IMR-90 (cell line): ENCODE results near the gene RABEP2. TPM values are rescaled to one million over a fixed set of nuclear protein-coding genes. Genes with fewer than 3 reads are reported as not detected.

Experiments used
- ATAC-seq: fragments of 200-7000 bp; cut with Tn5 transposase; 2 replicates; pipeline ENCODE4 v1.9.1; 2020; ENCODE audit warnings: low read depth, mild to moderate bottlenecking, moderate library complexity
- BruUV-seq: library from RNA; stranded (reverse); fragments of 400-500 nt; replicated peaks from 2 replicates; lab custom pipeline; 2021; lab: Mats Ljungman, UMichigan
- CTCF ChIA-PET: fragments of 300-600 bp; formaldehyde crosslinking; extraction: SDS; loops from one replicate; lab custom pipeline; 2021; ENCODE audit warnings: antibody characterized with exemption; lab: Yijun Ruan, JAX
- POLR2A ChIA-PET: fragments of 300-600 bp; sonication (Branson Sonifier 250); formaldehyde crosslinking; loops from one replicate; lab custom pipeline; 2022; ENCODE audit warnings: antibody characterized with exemption; ENCODE audit not compliant: unreplicated experiment; lab: Charles Lee
- DNase-seq: peaks from one replicate; pipeline ENCODE4 v3.0.0; 2013
- H2AFZ ChIP-seq: replicated peaks from 2 replicates; pipeline ENCODE3; 2013; ENCODE audit warnings: low read length, mild to moderate bottlenecking; ENCODE audit not compliant: poor library complexity
- H2AK5ac ChIP-seq: 2 replicates; pipeline ENCODE4 v1.6.1; 2013; ENCODE audit warnings: low read depth, low read length, inconsistent platforms
- H2AK9ac ChIP-seq: replicated peaks from 2 replicates; pipeline ENCODE3; 2013; ENCODE audit warnings: mild to moderate bottlenecking, low read depth, low read length, moderate library complexity; ENCODE audit not compliant: poor library complexity
- H2BK120ac ChIP-seq: 2 replicates; pipeline ENCODE4 v1.6.1; 2013; ENCODE audit warnings: low read depth, low read length, inconsistent platforms
- H2BK15ac ChIP-seq: 3 replicates; pipeline ENCODE4 v1.6.1; 2013; ENCODE audit warnings: low read depth, low read length, inconsistent platforms
- H2BK20ac ChIP-seq: 2 replicates; pipeline ENCODE4 v1.6.1; 2013; ENCODE audit warnings: low read depth, mild to moderate bottlenecking, inconsistent platforms, low read length, moderate library complexity
- H2BK5ac ChIP-seq: 2 replicates; pipeline ENCODE4 v1.6.1; 2013; ENCODE audit warnings: mild to moderate bottlenecking, low read depth, low read length, inconsistent platforms; ENCODE audit not compliant: poor library complexity, severe bottlenecking
- H3K14ac ChIP-seq: replicated peaks from 2 replicates; pipeline ENCODE4 v1.6.1; 2013; ENCODE audit warnings: low read depth, low read length, inconsistent platforms
- H3K18ac ChIP-seq: 2 replicates; pipeline ENCODE4 v1.6.1; 2013; ENCODE audit warnings: low read depth, low read length, control low read depth
- H3K23ac ChIP-seq: 2 replicates; pipeline ENCODE4 v1.6.1; 2013; ENCODE audit warnings: low read depth, low read length, inconsistent platforms
- H3K27ac ChIP-seq: 2 replicates; pipeline ENCODE4 v1.5.1; 2013; ENCODE audit warnings: mild to moderate bottlenecking, control low read depth, low read length; ENCODE audit not compliant: insufficient read depth
- H3K27me3 ChIP-seq: 2 replicates; pipeline ENCODE4 v1.6.1; 2013; ENCODE audit warnings: low read length; ENCODE audit not compliant: control insufficient read depth, insufficient read depth
- H3K36me3 ChIP-seq: 2 replicates; pipeline ENCODE4 v1.6.1; 2013; ENCODE audit warnings: low read length, mixed read lengths; ENCODE audit not compliant: control insufficient read depth, insufficient read depth
- H3K4ac ChIP-seq: 2 replicates; pipeline ENCODE4 v1.6.1; 2013; ENCODE audit warnings: low read depth, low read length, inconsistent platforms
- H3K4me1 ChIP-seq: 2 replicates; pipeline ENCODE4 v1.6.1; 2013; ENCODE audit warnings: low read length, mixed read lengths; ENCODE audit not compliant: control insufficient read depth, insufficient read depth
- H3K4me2 ChIP-seq: 2 replicates; pipeline ENCODE4 v1.6.1; 2013; ENCODE audit warnings: low read depth, mild to moderate bottlenecking, control low read depth, low read length, moderate library complexity
- H3K4me3 ChIP-seq: 2 replicates; pipeline ENCODE4 v1.5.1; 2013; ENCODE audit warnings: low read depth, mild to moderate bottlenecking, control low read depth, low read length, moderate library complexity; ENCODE audit not compliant: insufficient read depth
- H3K56ac ChIP-seq: 2 replicates; pipeline ENCODE4 v1.6.1; 2013; ENCODE audit warnings: low read length, inconsistent platforms; ENCODE audit not compliant: insufficient read depth; ENCODE audit errors: extremely low read depth
- H3K79me1 ChIP-seq, 2 experiments: 2 replicates each; pipeline ENCODE4 v1.6.1; 2013; ENCODE audit warnings: low read length in 2 of 2, inconsistent platforms in 1 of 2, low read depth in 1 of 2
- H3K9ac ChIP-seq: 2 replicates; pipeline ENCODE4 v1.6.1; 2013; ENCODE audit warnings: low read depth, low read length, control low read depth
- H3K9me1 ChIP-seq: 2 replicates; pipeline ENCODE4 v1.6.1; 2013; ENCODE audit warnings: low read length, inconsistent platforms; ENCODE audit not compliant: insufficient read depth
- H3K9me3 ChIP-seq: 2 replicates; pipeline ENCODE4 v1.6.1; 2013; ENCODE audit warnings: low read length; ENCODE audit not compliant: control insufficient read depth, insufficient read depth
- H4K20me1 ChIP-seq: 2 replicates; pipeline ENCODE4 v1.6.1; 2013; ENCODE audit warnings: low read length, inconsistent platforms; ENCODE audit not compliant: insufficient read depth
- H4K5ac ChIP-seq: 2 replicates; pipeline ENCODE4 v1.6.1; 2013; ENCODE audit warnings: mild to moderate bottlenecking, low read depth, low read length, control low read depth
- H4K8ac ChIP-seq, 2 experiments: 2 replicates each; pipeline ENCODE4 v1.6.1; 2013; ENCODE audit warnings: low read depth in 2 of 2, low read length in 2 of 2, control low read depth in 1 of 2, inconsistent platforms in 1 of 2
- H4K91ac ChIP-seq: 2 replicates; pipeline ENCODE4 v1.6.1; 2013; ENCODE audit warnings: low read depth, low read length, inconsistent platforms; ENCODE audit not compliant: insufficient read depth
- BHLHE40 ChIP-seq: fragments of 150-350 bp; IDR thresholded peaks from 2 replicates; pipeline ENCODE4 v1.6.1; 2016; ENCODE audit warnings: mild to moderate bottlenecking, low read depth, low read length
- CHD1 ChIP-seq: IDR thresholded peaks from 2 replicates; pipeline ENCODE4 v1.6.1; 2012; ENCODE audit warnings: low read depth, low read length, improper control_type of control experiment
- FOS ChIP-seq: fragments of 150-350 bp; IDR thresholded peaks from 2 replicates; pipeline ENCODE4 v1.6.1; 2016; ENCODE audit warnings: low read depth, low read length
- MAFK ChIP-seq: IDR thresholded peaks from 2 replicates; pipeline ENCODE4 v1.6.1; 2012; ENCODE audit warnings: low read depth, low read length, improper control_type of control experiment
- MAZ ChIP-seq: IDR thresholded peaks from 2 replicates; pipeline ENCODE4 v1.6.1; 2012; ENCODE audit warnings: low read depth, mild to moderate bottlenecking, low read length, improper control_type of control experiment, moderate library complexity, borderline replicate concordance
- MXI1 ChIP-seq: IDR thresholded peaks from 2 replicates; pipeline ENCODE4 v1.6.1; 2012; ENCODE audit warnings: low read depth, mild to moderate bottlenecking, low read length, moderate library complexity, borderline replicate concordance
- NFE2L2 ChIP-seq: fragments of 150-350 bp; IDR thresholded peaks from 2 replicates; pipeline ENCODE4 v1.6.1; 2016; ENCODE audit warnings: low read depth, mild to moderate bottlenecking, low read length
- POLR2A ChIP-seq: IDR thresholded peaks from 2 replicates; pipeline ENCODE4 v1.6.1; 2012; ENCODE audit warnings: mild to moderate bottlenecking, low read depth, low read length
- RAD21 ChIP-seq: IDR thresholded peaks from 2 replicates; pipeline ENCODE4 v1.6.1; 2012; ENCODE audit warnings: low read length, improper control_type of control experiment
- RCOR1 ChIP-seq: IDR thresholded peaks from 2 replicates; pipeline ENCODE4 v1.6.1; 2012; ENCODE audit warnings: mild to moderate bottlenecking, low read length, improper control_type of control experiment; ENCODE audit not compliant: insufficient replicate concordance
- SMC3 ChIP-seq: fragments of 150-350 bp; IDR thresholded peaks from 2 replicates; pipeline ENCODE4 v1.6.1; 2016; ENCODE audit warnings: low read depth, mild to moderate bottlenecking, antibody characterized with exemption, low read length, moderate library complexity
- USF2 ChIP-seq: fragments of 150-350 bp; IDR thresholded peaks from 2 replicates; pipeline ENCODE4 v1.6.1; 2017; ENCODE audit warnings: mild to moderate bottlenecking, antibody characterized with exemption, low read length, low read depth
- WGBS, 2 experiments: methylation state at CpG; one replicate each; pipeline versions ENCODE4 v1.1.5 to v1.1.7; 2013; ENCODE audit warnings: missing lambda C conversion rate in 2 of 2; ENCODE audit not compliant: insufficient read length in 1 of 2; ENCODE audit errors: extremely low coverage in 2 of 2; 5-methylcytosine and 5-hydroxymethylcytosine counted together
- dilution Hi-C: fragments of 300-500 bp; cut with HindIII; formaldehyde crosslinking; loops from one replicate; pipeline ENCODE4 v1.14.3; 2018; ENCODE audit warnings: low sequenced_read_pairs; ENCODE audit not compliant: unreplicated experiment
- in situ Hi-C: fragments of 300-500 bp; cut with MboI; formaldehyde crosslinking; loops from 3 replicates; pipeline ENCODE4 v1.14.3; 2019; ENCODE audit warnings: low sequenced_read_pairs, inconsistent platforms, mixed read lengths
- intact Hi-C: fragments of 100-400 bp; cut with micrococcal nuclease; formaldehyde crosslinking; loops from 2 replicates; pipeline ENCODE4 v1.10.0; 2022
- polyA plus RNA-seq, 3 experiments: library from polyadenylated mRNA; depleted of rRNA; stranded (reverse); fragments of >200 nt; gene quantifications; 2 replicates each; pipeline ENCODE4 v1.2.3, GENCODE V29; 2012; ENCODE audit warnings: low replicate concordance in 1 of 3
- total RNA-seq: library from RNA; depleted of rRNA; stranded (reverse); fragments of >200 nt; gene quantifications from 2 replicates; pipeline ENCODE4 v1.2.3, GENCODE V29; 2012
- TF ChIP-seq, protein P1 (sequence below): fragments of 150-350 bp; IDR thresholded peaks from 2 replicates; pipeline ENCODE4 v1.6.1; 2016; ENCODE audit warnings: low read depth, mild to moderate bottlenecking, low read length, moderate library complexity, borderline replicate concordance
- TF ChIP-seq, protein P2 (sequence below): conservative IDR thresholded peaks from 2 replicates; pipeline ENCODE4 v1.5.1; 2012; ENCODE audit warnings: mild to moderate bottlenecking, low read depth, low read length, improper control_type of control experiment

The RABEP2 gene
- total and polyA plus RNA-seq, 2 of the 4 experiments (the other 2 are of a cell fraction), result 12.2 to 20.0 TPM

DNA sequence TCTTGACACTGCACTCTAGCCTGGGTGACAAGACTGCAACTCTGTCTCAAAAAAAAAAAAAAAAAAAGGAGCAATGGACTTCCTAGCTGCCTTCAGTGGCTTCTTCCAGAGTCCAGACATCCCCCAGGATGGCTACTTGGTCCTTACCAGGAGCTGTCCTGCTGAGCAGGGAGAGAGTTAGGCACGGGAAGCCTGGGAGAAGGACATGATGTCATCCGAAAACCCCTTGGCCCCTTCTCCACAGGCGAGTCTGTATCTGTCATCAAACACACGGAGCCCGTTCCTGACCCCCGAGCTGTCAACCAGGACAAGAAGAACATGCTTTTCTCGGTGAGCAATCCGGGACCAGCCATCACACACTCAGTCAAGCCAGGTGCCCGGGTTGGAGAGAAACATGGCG lies 38.1 kb downstream of the RABEP2 start:
- CTCF ChIA-PET, result no interaction called here
- no peak for ATAC-seq
- Histone ChIP-seq H3K23ac (no peak overlapping the region), H2AK9ac (no peak overlapping the region), H3K9me1 (no peaks in the 10 kb centered on the region), H2BK20ac (no peak overlapping the region), H3K4me2 (no peak overlapping the region), H3K27me3 (no peaks in the 10 kb centered on the region), H3K4me1 (no peaks in the 10 kb centered on the region; the same call in 1 of the 2 replicates), H3K18ac (no peak overlapping the region), H2AK5ac (no peak overlapping the region), H2BK15ac (no peak overlapping the region), H2BK120ac (no peak overlapping the region), H3K9ac (no peak overlapping the region), H3K27ac (no peak overlapping the region), H2AFZ (no peak overlapping the region), H4K8ac (no peak overlapping the region), H4K5ac (no peak overlapping the region), H4K91ac (no peak overlapping the region), H3K14ac (no peak overlapping the region), H3K9me3 (no peaks in the 10 kb centered on the region), H3K36me3 (no peaks in the 10 kb centered on the region), H3K4ac (no peak overlapping the region), H3K56ac (no peak overlapping the region), H2BK5ac (no peak overlapping the region), H3K4me3 (no peak overlapping the region), H3K79me1 (no peaks in the 10 kb centered on the region), H4K20me1 (no peaks in the 10 kb centered on the region)
- no peak for DNase-seq
- POLR2A ChIA-PET, result no interaction called here
- no TSS peak for BruUV-seq
- TF ChIP-seq BHLHE40 (no peak), MAFK (no peak), MAZ (no peak), RCOR1 (no peak), FOS (no peak), RAD21 (no peak), CHD1 (no peak), NFE2L2 (no peak), SMC3 (no peak), MXI1 (no peak), POLR2A (no peak), USF2 (no peak)
- TF ChIP-seq, protein P1, sequence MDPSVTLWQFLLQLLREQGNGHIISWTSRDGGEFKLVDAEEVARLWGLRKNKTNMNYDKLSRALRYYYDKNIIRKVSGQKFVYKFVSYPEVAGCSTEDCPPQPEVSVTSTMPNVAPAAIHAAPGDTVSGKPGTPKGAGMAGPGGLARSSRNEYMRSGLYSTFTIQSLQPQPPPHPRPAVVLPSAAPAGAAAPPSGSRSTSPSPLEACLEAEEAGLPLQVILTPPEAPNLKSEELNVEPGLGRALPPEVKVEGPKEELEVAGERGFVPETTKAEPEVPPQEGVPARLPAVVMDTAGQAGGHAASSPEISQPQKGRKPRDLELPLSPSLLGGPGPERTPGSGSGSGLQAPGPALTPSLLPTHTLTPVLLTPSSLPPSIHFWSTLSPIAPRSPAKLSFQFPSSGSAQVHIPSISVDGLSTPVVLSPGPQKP, result no peak
- TF ChIP-seq, protein P2, sequence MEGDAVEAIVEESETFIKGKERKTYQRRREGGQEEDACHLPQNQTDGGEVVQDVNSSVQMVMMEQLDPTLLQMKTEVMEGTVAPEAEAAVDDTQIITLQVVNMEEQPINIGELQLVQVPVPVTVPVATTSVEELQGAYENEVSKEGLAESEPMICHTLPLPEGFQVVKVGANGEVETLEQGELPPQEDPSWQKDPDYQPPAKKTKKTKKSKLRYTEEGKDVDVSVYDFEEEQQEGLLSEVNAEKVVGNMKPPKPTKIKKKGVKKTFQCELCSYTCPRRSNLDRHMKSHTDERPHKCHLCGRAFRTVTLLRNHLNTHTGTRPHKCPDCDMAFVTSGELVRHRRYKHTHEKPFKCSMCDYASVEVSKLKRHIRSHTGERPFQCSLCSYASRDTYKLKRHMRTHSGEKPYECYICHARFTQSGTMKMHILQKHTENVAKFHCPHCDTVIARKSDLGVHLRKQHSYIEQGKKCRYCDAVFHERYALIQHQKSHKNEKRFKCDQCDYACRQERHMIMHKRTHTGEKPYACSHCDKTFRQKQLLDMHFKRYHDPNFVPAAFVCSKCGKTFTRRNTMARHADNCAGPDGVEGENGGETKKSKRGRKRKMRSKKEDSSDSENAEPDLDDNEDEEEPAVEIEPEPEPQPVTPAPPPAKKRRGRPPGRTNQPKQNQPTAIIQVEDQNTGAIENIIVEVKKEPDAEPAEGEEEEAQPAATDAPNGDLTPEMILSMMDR, result no peak
- WGBS, 2 experiments, result no CpG with 5 or more reads among the region's 10 CpGs
- dilution Hi-C loops, result no loop called here
- intact Hi-C loops, result no loop called here
- in situ Hi-C loops, result no loop called here
